Measurements from ENCODE around the gene HS3ST1.

HS3ST1 gene

GRCh38 chr4:11367371-11367770, 61.3 kb downstream of the HS3ST1 start:
- TF ChIP-seq CTCF (IDR thresholded peaks at IDR 0.05; ENCODE audit: low read depth, low read length) (no peak), EZH2phosphoT487 (IDR thresholded peaks at IDR 0.05; ENCODE audit: low read depth) (no peak)
- H4K20me1 ChIP-seq (ENCODE audit: insufficient read depth, low read length): no peaks in the 10 kb centered on the region
- H3K9ac ChIP-seq (ENCODE audit: low read length): no peak overlapping the region
- no peak overlapping the region for H3K4me2 ChIP-seq (ENCODE audit: low read length)
- H3K4me1 ChIP-seq (ENCODE audit: low read length): no peaks in the 10 kb centered on the region
- no peaks in the 10 kb centered on the region for H3K36me3 ChIP-seq (replicated peaks; ENCODE audit: low read depth, low read length)
- H3K27me3 ChIP-seq (ENCODE audit: low read depth, low read length): no peaks in the 10 kb centered on the region
- no peak overlapping the region for H2AFZ ChIP-seq (ENCODE audit: low read depth, low read length)
- H3K79me2 ChIP-seq (ENCODE audit: low read length): no peaks in the 10 kb centered on the region
- no peak overlapping the region for H3K4me3 ChIP-seq (ENCODE audit: low read length)
- no peak overlapping the region for H3K27ac ChIP-seq (ENCODE audit: low read length)
- no peaks in the 10 kb centered on the region for H3K9me3 ChIP-seq (ENCODE audit: insufficient read depth, low read length)

- Histone ChIP-seq H3K79me2 (ENCODE audit: low read length) (no peaks in the 10 kb centered on the region), H3K9me3 (ENCODE audit: insufficient read depth, low read length) (no peaks in the 10 kb centered on the region), H4K20me1 (ENCODE audit: insufficient read depth, low read length) (no peaks in the 10 kb centered on the region), H3K4me2 (ENCODE audit: low read length) (no peak overlapping the region), H2AFZ (ENCODE audit: low read depth, low read length) (no peak overlapping the region), H3K27ac (ENCODE audit: low read length) (no peak overlapping the region), H3K36me3 (replicated peaks; ENCODE audit: low read depth, low read length) (no peaks in the 10 kb centered on the region), H3K9ac (ENCODE audit: low read length) (no peak overlapping the region), H3K4me1 (ENCODE audit: low read length) (no peaks in the 10 kb centered on the region), H3K4me3 (ENCODE audit: low read length) (no peak overlapping the region), H3K27me3 (ENCODE audit: low read depth, low read length) (no peaks in the 10 kb centered on the region)
- TF ChIP-seq EZH2phosphoT487 (IDR thresholded peaks at IDR 0.05; ENCODE audit: low read depth) (no peak), CTCF (IDR thresholded peaks at IDR 0.05; ENCODE audit: low read depth, low read length) (no peak)
These were observed 61.8 kb downstream of the HS3ST1 start for GRCh38 chr4:11366859-11367258.

GRCh38 chr4:11365039-11365438, 63.7 kb downstream of the HS3ST1 start:
- Histone ChIP-seq H3K9ac (ENCODE audit: low read length) (no peak overlapping the region), H3K4me2 (ENCODE audit: low read length) (no peak overlapping the region), H3K9me3 (ENCODE audit: insufficient read depth, low read length) (no peaks in the 10 kb centered on the region), H3K36me3 (replicated peaks; ENCODE audit: low read depth, low read length) (no peaks in the 10 kb centered on the region), H3K79me2 (ENCODE audit: low read length) (no peaks in the 10 kb centered on the region), H2AFZ (ENCODE audit: low read depth, low read length) (no peak overlapping the region), H4K20me1 (ENCODE audit: insufficient read depth, low read length) (no peaks in the 10 kb centered on the region), H3K4me3 (ENCODE audit: low read length) (no peak overlapping the region), H3K4me1 (ENCODE audit: low read length) (no peaks in the 10 kb centered on the region), H3K27me3 (ENCODE audit: low read depth, low read length) (no peaks in the 10 kb centered on the region), H3K27ac (ENCODE audit: low read length) (no peak overlapping the region)
- TF ChIP-seq EZH2phosphoT487 (IDR thresholded peaks at IDR 0.05; ENCODE audit: low read depth): no peak
- TF ChIP-seq CTCF (IDR thresholded peaks at IDR 0.05; ENCODE audit: low read depth, low read length): no peak

GRCh38 chr4:11359591-11359990, 69.1 kb downstream of the HS3ST1 start:
- no peak for TF ChIP-seq CTCF (IDR thresholded peaks at IDR 0.05; ENCODE audit: low read depth, low read length)
- TF ChIP-seq EZH2phosphoT487 (IDR thresholded peaks at IDR 0.05; ENCODE audit: low read depth): no peak
- no peaks in the 10 kb centered on the region for H3K4me1 ChIP-seq (ENCODE audit: low read length)
- H3K9ac ChIP-seq (ENCODE audit: low read length): no peak overlapping the region
- H3K79me2 ChIP-seq (ENCODE audit: low read length): no peaks in the 10 kb centered on the region
- no peak overlapping the region for H3K27ac ChIP-seq (ENCODE audit: low read length)
- H3K36me3 ChIP-seq (replicated peaks; ENCODE audit: low read depth, low read length): no peaks in the 10 kb centered on the region
- H3K4me2 ChIP-seq (ENCODE audit: low read length): no peak overlapping the region
- no peaks in the 10 kb centered on the region for H3K9me3 ChIP-seq (ENCODE audit: insufficient read depth, low read length)
- no peaks in the 10 kb centered on the region for H3K27me3 ChIP-seq (ENCODE audit: low read depth, low read length)
- no peak overlapping the region for H2AFZ ChIP-seq (ENCODE audit: low read depth, low read length)
- no peak overlapping the region for H3K4me3 ChIP-seq (ENCODE audit: low read length)
- no peaks in the 10 kb centered on the region for H4K20me1 ChIP-seq (ENCODE audit: insufficient read depth, low read length)

Measured in OCI-LY3 (cell line).